Posterior vena cava (tissue), 2 donors: Measurements from ENCODE around the gene CLSTN3. TPM values are rescaled to one million over a fixed set of nuclear protein-coding genes. Genes with fewer than 3 reads are reported as not detected.
"Not testable (repeated sequence)": the region's sequence is repeated elsewhere in the genome, so short reads cannot be mapped to it uniquely, and the experiment has no call there.

ENCODE experiments used
- DNase-seq: peaks from one replicate; pipeline ENCODE4 v3.0.0-alpha.2; 2020; ENCODE audit warnings: low spot score
- intact Hi-C, 2 donors: fragments of 100-400 bp; cut with DNase I; formaldehyde crosslinking; loops; one replicate each; pipeline versions ENCODE4 v1.14.1 to v1.14.2; 2022 to 2023
- total RNA-seq, 2 donors: library from RNA; stranded (reverse); fragmentation: NEBNext Ultra II Directional; extraction: Animal tissue kit (Norgen Biotek cat#: 25700); gene quantifications; one replicate each; pipeline ENCODE4 v1.2.1, GENCODE V29; 2021
- donor health status: DM: yes; HTN: yes; CAD: no.
- donor health status: DM: yes; HTN: yes; CAD: no.

CLSTN3 gene
- total RNA-seq, 2 donors from 2014 or later = 31.0 to 31.7 TPM

GRCh38 chr12:7161327-7161726 lies 31.2 kb downstream of the CLSTN3 start:
- intact Hi-C loops = no loop called here
- no peak for DNase-seq

- intact Hi-C loops = no loop called here
Observed at GRCh38 chr12:7161811-7162210, 31.6 kb downstream of the CLSTN3 start.

GRCh38 chr12:7162691-7163114 lies 32.5 kb downstream of the CLSTN3 start:
- DNase-seq = no peak
- intact Hi-C loops = no loop called here

More at GRCh38 chr12:7161811-7162210, 31.6 kb downstream of the CLSTN3 start:
- no peak for DNase-seq

GRCh38 chr12:7169951-7170350 lies 39.8 kb downstream of the CLSTN3 start:
- no peak for DNase-seq
- intact Hi-C loops = no loop called here

- intact Hi-C loops = no loop called here
- DNase-seq = no peak
Observed at GRCh38 chr12:7171854-7172253, 41.7 kb downstream of the CLSTN3 start.

GRCh38 chr12:7175493-7175892 lies 45.3 kb downstream of the CLSTN3 start:
- DNase-seq = no peak
- intact Hi-C loops = no loop called here

DNA sequence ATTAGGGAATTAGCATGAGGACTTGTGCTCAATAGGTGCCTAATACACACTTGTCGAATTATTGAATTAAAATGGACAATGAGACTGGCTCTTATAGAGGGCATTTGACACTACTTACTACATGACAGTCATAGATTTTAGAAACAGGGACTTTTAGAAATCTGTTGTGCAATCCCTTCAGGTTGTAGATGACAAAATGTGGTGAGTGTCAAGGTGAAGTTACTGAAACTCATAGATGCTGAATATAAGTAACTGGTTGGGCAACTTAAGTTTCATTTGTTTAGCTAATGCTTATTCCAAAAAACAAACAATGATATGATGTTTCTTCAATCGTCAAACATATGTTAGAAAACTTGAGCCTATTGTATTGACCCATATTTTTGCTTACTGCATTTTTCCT lies 46.4 kb downstream of the CLSTN3 start:
- intact Hi-C loops = no loop called here
- DNase-seq = no peak

DNA sequence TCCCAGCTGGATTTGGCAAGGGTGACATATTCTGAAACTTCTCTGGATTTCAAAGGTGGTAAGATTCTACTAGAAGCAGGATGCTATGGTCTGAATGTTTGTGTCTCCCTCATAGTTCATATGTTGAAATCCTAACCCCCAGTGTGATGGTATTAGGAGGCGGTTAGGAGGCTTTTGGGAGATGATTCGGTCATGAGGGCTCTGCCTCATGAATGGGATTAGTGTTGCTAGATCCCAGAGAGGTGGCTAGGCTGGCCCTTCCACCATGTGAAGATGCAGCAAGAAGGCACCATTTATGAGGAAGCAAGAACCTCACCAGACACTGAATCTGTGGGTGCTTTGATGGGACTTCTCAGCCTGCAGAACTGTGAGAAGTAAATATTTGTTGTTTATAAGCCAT lies 48.3 kb downstream of the CLSTN3 start:
- DNase-seq = no peak
- intact Hi-C loops = no loop called here

GRCh38 chr12:7180685-7181084 lies 50.5 kb downstream of the CLSTN3 start:
- intact Hi-C loops = no loop called here
- no peak for DNase-seq

GRCh38 chr12:7186058-7186457 lies 55.9 kb downstream of the CLSTN3 start:
- DNase-seq, intact Hi-C loops: not testable (repeated sequence)

- peak; percentile 92 for DNase-seq
Observed at GRCh38 chr12:7188562-7189397, 58.6 kb downstream of the CLSTN3 start.

GRCh38 chr12:7189398-7190267 lies 59.5 kb downstream of the CLSTN3 start, which contains the start of gene PEX5:
PEX5 (plus strand) TSS chr12:7189686; CDS start chr12:7190378, 692 bp downstream.
- intact Hi-C loops = no loop called here
- peak; percentile 96 for DNase-seq

More at GRCh38 chr12:7188562-7189397, 58.6 kb downstream of the CLSTN3 start:
- intact Hi-C loops = no loop called here

- DNase-seq = peak; percentile 83
- intact Hi-C loops = no loop called here
Observed at GRCh38 chr12:7190268-7191055, 60.3 kb downstream of the CLSTN3 start.

DNA sequence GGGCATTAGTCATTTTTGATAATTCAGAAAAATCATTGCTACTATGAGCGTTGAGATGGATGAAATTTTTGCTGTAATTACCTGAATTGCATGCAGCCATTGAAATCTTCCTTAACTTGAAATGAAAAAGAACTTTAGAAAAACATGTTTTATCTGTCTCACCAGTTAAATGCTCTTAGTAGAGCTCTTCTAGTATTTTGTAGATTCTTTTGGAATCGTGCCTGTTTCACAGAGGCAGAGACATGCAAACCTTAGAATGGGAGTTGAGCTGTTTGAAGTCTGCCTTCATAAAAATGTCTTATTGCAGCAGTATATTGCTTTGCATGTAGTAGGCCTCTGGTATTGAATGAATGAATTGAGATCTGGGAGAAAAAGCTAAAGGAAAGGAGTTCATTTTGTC lies 63.5 kb downstream of the CLSTN3 start:
- no peak for DNase-seq
- intact Hi-C loops = no loop called here

GRCh38 chr12:7197841-7198240 lies 67.7 kb downstream of the CLSTN3 start:
- intact Hi-C loops = no loop called here
- no peak for DNase-seq

DNA sequence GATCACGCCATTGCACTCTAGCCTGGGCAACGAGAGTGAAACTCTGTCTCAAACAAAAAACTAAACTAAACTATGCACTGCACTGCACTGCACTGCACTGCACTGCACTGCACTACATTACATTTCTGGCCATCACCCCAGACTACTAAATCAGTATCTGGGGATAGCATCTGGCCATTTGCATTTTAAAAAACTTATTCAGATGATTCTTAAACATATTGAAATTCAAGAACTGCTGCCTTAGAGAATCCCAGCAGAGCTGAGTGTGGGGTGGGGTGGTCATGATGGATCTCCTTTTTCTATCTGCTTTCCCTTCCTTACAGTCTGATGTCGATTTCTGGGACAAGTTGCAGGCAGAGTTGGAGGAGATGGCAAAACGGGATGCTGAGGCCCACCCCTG lies 72.9 kb downstream of the CLSTN3 start:
- intact Hi-C loops = no loop called here
- DNase-seq = no peak

DNA sequence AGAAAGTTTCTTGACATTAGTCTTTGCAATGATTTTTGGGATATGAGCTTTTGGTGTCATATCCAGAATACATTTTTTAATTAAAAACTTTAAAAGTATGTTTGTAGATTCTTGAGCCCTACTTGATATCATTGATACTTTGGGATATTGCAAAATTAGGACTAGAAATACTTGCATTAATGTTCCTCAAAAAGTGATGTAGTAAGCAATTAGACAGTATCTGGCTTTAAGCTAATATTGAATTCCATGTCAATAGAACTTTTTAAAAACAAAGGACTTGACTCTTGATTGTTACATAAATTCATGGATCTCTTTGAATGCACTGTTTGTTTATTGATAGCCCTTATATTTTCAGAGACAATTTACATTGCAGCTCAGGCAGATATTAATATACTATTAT lies 74.9 kb downstream of the CLSTN3 start:
- DNase-seq = no peak
- intact Hi-C loops = no loop called here

DNA sequence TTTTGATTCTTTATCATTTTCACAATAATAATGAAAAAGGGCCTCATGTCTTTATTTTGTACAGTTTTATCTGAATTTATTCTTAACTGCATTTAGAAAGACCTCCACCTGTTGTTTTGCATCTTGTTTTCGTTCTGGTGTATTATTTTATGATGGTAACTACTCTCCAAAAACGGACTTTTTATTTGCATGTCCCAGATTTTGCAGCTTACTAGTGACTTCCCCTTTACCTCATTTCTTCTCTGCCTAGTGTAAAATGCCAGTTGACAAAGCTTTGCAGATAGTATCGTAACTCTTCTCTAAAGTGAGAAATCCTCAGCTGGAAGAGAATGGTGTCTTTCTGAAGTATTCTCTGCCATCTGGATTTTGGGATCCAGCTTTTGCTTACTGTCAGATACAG lies 76.5 kb downstream of the CLSTN3 start:
- DNase-seq = no peak
- intact Hi-C loops = no loop called here

- peak; percentile 66 for DNase-seq
- intact Hi-C loops = no loop called here
Observed at GRCh38 chr12:7207866-7208625, 77.9 kb downstream of the CLSTN3 start.
